OCI-LY7 (cell line): ENCODE results near the gene CYB5RL. TPM values are rescaled to one million over a fixed set of nuclear protein-coding genes. Genes with fewer than 3 reads are reported as not detected.

ENCODE experiments used
- BruUV-seq: library from RNA; stranded (reverse); fragments of 400-500 nt; replicated peaks from 2 replicates; lab custom pipeline; 2021; lab: Mats Ljungman, UMichigan
- CTCF ChIA-PET: fragments of 300-600 bp; sonication (Branson Sonifier 250); formaldehyde crosslinking; loops from one replicate; lab custom pipeline; 2022; ENCODE audit warnings: antibody characterized with exemption; ENCODE audit not compliant: unreplicated experiment; lab: Charles Lee
- POLR2A ChIA-PET: fragments of 300-600 bp; sonication (Branson Sonifier 250); formaldehyde crosslinking; loops from one replicate; lab custom pipeline; 2022; ENCODE audit warnings: antibody characterized with exemption; lab: Charles Lee
- DNase-seq: peaks from one replicate; pipeline ENCODE4 v3.0.0-alpha.2; 2015; ENCODE audit warnings: low spot score
- H2AFZ ChIP-seq: fragments of 200-600 bp; sonication (generic), shearing (Covaris generic); 2 replicates; pipeline ENCODE4 v1.6.1; 2014; ENCODE audit warnings: mild to moderate bottlenecking, antibody characterized with exemption, low read length, moderate library complexity
- H3K27ac ChIP-seq: fragments of 200-600 bp; sonication (generic); 2 replicates; pipeline ENCODE4 v1.5.1; 2014; ENCODE audit warnings: mixed run types, low read depth, mild to moderate bottlenecking, moderate library complexity, low read length, inconsistent platforms; ENCODE audit not compliant: poor library complexity, severe bottlenecking
- H3K36me3 ChIP-seq: fragments of 200-600 bp; sonication (generic); 2 replicates; pipeline ENCODE4 v1.6.1; 2014; ENCODE audit warnings: mild to moderate bottlenecking, antibody characterized with exemption, low read length, moderate library complexity, mixed read lengths; ENCODE audit not compliant: insufficient read depth
- H3K4me1 ChIP-seq: fragments of 200-600 bp; sonication (generic); 2 replicates; pipeline ENCODE4 v1.5.1; 2014; ENCODE audit warnings: mild to moderate bottlenecking, low read length; ENCODE audit not compliant: insufficient read depth, poor library complexity, severe bottlenecking
- H3K4me2 ChIP-seq: fragments of 200-600 bp; sonication (generic); 2 replicates; pipeline ENCODE4 v1.6.1; 2014; ENCODE audit warnings: mild to moderate bottlenecking, low read length
- H3K4me3 ChIP-seq: fragments of 200-600 bp; sonication (generic); 2 replicates; pipeline ENCODE4 v1.5.1; 2014; ENCODE audit warnings: mild to moderate bottlenecking, low read depth, low read length; ENCODE audit not compliant: poor library complexity, severe bottlenecking
- H3K79me2 ChIP-seq: fragments of 200-600 bp; sonication (generic); 2 replicates; pipeline ENCODE4 v1.6.1; 2016; ENCODE audit warnings: low read depth, mild to moderate bottlenecking, low read length, moderate library complexity, mixed read lengths; ENCODE audit not compliant: insufficient read depth
- H3K9me2 ChIP-seq: fragments of 200-600 bp; sonication (generic); 2 replicates; pipeline ENCODE4 v1.6.1; 2016; ENCODE audit warnings: mild to moderate bottlenecking, low read length, mixed read lengths; ENCODE audit not compliant: insufficient read depth
- H3K9me3 ChIP-seq: fragments of 200-600 bp; sonication (generic); 2 replicates; pipeline ENCODE4 v1.6.1; 2014; ENCODE audit warnings: mild to moderate bottlenecking, mixed run types, low read length, mixed read lengths
- H4K20me1 ChIP-seq: fragments of 200-600 bp; sonication (generic); 2 replicates; pipeline ENCODE4 v1.6.1; 2014; ENCODE audit warnings: mild to moderate bottlenecking, antibody characterized with exemption, low read length, moderate library complexity, mixed read lengths; ENCODE audit not compliant: insufficient read depth
- EZH2phosphoT487 ChIP-seq: fragments of 200-600 bp; sonication (generic); IDR thresholded peaks from 2 replicates; pipeline ENCODE4 v1.6.1; 2018; ENCODE audit warnings: low read depth, borderline replicate concordance, mild to moderate bottlenecking, mixed run types, antibody characterized with exemption, low read length, moderate library complexity, mixed read lengths
- intact Hi-C: fragments of 100-400 bp; cut with micrococcal nuclease; formaldehyde crosslinking; loops from one replicate; pipeline ENCODE4 v1.10.0; 2022; ENCODE audit not compliant: unreplicated experiment
- total RNA-seq, 2 experiments: library from RNA; depleted of rRNA in 1 of 2; stranded (reverse); fragments of >200 nt in 1 of 2; shearing (Covaris generic) in 1 of 2; gene quantifications; 2 replicates each; pipeline ENCODE4 v1.2.3, GENCODE V29; 2014 to 2022
- TF ChIP-seq, protein P1 (sequence below): fragments of 200-600 bp; sonication (generic); conservative IDR thresholded peaks from 2 replicates; pipeline ENCODE4 v1.5.1; 2014; ENCODE audit warnings: mild to moderate bottlenecking, antibody characterized with exemption, low read length, moderate library complexity, mixed read lengths

Gene CYB5RL
- total RNA-seq, 2 experiments from 2014 or later, result 10.4 to 20.6 TPM

DNA sequence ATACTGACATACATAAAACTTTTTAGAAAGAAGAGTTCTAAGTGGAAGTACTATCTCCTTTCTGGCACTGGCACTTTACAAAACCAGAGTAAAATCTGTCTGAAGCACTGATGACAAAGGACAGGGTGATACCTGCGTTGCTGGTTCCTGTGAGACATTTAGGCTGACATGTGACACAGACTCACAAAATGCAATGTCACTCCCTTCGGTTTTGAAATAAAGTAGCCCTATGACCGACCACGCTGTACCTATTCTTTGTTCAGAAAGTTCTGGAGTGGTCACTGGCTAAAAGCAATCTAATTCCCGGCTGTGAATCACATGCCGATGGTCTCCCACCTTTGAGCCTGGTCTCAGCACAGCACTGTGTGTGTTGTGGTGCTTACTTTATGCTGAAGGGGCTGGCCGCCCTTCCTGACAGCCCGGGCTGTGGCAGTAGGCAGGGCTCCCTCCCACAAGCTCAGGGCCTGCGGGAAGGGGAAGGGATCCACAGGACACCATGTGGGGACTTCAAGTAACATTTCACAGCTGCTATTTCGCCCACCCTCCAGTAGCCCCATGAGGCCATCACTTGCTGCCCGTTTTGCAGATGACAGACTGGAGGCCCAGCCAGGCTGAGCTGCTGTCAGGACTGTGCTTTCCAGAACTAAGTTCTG is 48.2 kb upstream of the CYB5RL start:
- no TSS peak for BruUV-seq
- no peaks in the 10 kb centered on the region for H3K36me3 ChIP-seq
- POLR2A ChIA-PET, result no interaction called here

DNA sequence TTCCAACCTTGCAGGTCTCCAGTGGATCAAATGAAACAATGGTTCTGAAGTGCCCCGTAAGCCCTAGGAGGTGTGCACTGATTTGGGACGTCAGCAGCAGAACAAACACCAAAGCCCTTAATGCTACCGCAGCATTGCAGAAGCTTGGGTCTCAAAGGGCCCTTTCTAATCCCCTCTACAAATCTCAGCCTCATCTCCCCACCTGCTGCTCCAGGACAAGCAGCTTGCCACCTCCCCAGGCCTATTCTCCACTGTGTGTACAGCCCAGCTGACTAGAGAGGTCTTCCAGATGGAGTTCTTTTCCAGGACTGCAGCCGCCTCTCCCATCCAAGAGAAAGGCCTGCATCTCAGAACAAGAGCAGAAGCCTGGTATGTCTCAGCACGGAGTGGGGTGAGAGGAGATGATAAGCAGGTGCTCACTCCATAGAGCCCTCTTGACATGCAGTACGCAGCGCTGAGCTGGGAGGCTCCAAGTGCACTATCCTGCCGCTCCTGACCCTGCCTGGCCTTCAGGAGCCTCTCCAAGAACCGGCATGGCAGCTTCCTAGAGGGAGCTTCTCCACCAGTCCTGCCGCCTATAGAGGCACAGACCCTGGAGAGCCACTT is 46.4 kb upstream of the CYB5RL start:
- Histone ChIP-seq H3K4me1 (no peaks in the 10 kb centered on the region), H2AFZ (no peak overlapping the region), H3K9me3 (no peaks in the 10 kb centered on the region), H4K20me1 (no peaks in the 10 kb centered on the region), H3K4me2 (no peak overlapping the region), H3K4me3 (no peak overlapping the region), H3K36me3 (no peaks in the 10 kb centered on the region), H3K9me2 (no peaks in the 10 kb centered on the region), H3K27ac (no peak overlapping the region), H3K79me2 (no peaks in the 10 kb centered on the region)
- intact Hi-C loops, result no loop called here
- POLR2A ChIA-PET, result no interaction called here
- TF ChIP-seq, protein P1, sequence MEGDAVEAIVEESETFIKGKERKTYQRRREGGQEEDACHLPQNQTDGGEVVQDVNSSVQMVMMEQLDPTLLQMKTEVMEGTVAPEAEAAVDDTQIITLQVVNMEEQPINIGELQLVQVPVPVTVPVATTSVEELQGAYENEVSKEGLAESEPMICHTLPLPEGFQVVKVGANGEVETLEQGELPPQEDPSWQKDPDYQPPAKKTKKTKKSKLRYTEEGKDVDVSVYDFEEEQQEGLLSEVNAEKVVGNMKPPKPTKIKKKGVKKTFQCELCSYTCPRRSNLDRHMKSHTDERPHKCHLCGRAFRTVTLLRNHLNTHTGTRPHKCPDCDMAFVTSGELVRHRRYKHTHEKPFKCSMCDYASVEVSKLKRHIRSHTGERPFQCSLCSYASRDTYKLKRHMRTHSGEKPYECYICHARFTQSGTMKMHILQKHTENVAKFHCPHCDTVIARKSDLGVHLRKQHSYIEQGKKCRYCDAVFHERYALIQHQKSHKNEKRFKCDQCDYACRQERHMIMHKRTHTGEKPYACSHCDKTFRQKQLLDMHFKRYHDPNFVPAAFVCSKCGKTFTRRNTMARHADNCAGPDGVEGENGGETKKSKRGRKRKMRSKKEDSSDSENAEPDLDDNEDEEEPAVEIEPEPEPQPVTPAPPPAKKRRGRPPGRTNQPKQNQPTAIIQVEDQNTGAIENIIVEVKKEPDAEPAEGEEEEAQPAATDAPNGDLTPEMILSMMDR, result no peak
- no peak for TF ChIP-seq EZH2phosphoT487
- DNase-seq, result no peak
- CTCF ChIA-PET, result no interaction called here
- BruUV-seq, result no TSS peak

More for the DNA sequence above, 48.2 kb upstream of the CYB5RL start:
- intact Hi-C loops, result no loop called here
- Histone ChIP-seq H2AFZ (no peak overlapping the region), H3K79me2 (no peaks in the 10 kb centered on the region), H4K20me1 (no peaks in the 10 kb centered on the region), H3K9me2 (no peaks in the 10 kb centered on the region), H3K9me3 (no peaks in the 10 kb centered on the region), H3K4me1 (no peaks in the 10 kb centered on the region), H3K27ac (no peak overlapping the region), H3K4me2 (no peak overlapping the region), H3K4me3 (no peak overlapping the region)
- CTCF ChIA-PET, result no interaction called here
- no peak for DNase-seq
- TF ChIP-seq, protein P1, result no peak
- TF ChIP-seq EZH2phosphoT487, result no peak

- no peaks in the 10 kb centered on the region for H3K36me3 ChIP-seq
- no peaks in the 10 kb centered on the region for H3K9me3 ChIP-seq
- H2AFZ ChIP-seq, result no peak overlapping the region
- H3K4me1 ChIP-seq, result no peaks in the 10 kb centered on the region
- ChIA-PET CTCF (no interaction called here), POLR2A (interaction anchor here (0.8 kb wide), 1 partner anchor 286 kb away, joined by 3 read pairs; no protein-coding TSS in a partner anchor)
- no peak for TF ChIP-seq EZH2phosphoT487
- TF ChIP-seq, protein P1, result no peak
- no peaks in the 10 kb centered on the region for H3K9me2 ChIP-seq
- no peak overlapping the region for H3K27ac ChIP-seq
- no TSS peak for BruUV-seq
- no peak overlapping the region for H3K4me3 ChIP-seq
- no peak overlapping the region for H3K4me2 ChIP-seq
- no peaks in the 10 kb centered on the region for H3K79me2 ChIP-seq
- H4K20me1 ChIP-seq, result no peaks in the 10 kb centered on the region
- intact Hi-C loops, result no loop called here
- no peak for DNase-seq
Observed at GRCh38 chr1:54245501-54245900, 45.7 kb upstream of the CYB5RL start.
